HepG2 (cell line): Measurements from ENCODE around the gene MIF.

Experiments used
- CEBPB ChIP-seq: IDR thresholded peaks from 2 replicates; pipeline ENCODE4 v1.6.1; 2011; ENCODE audit warnings: low read depth, low read length, improper control_type of control experiment, borderline replicate concordance
- FOXO1 ChIP-seq: sonication (generic); formaldehyde crosslinking; IDR thresholded peaks from 2 replicates; pipeline ENCODE4 v1.4.0; 2020; ENCODE audit warnings: missing genetic modification reagents
- MTF1 ChIP-seq: sonication (generic); formaldehyde crosslinking; IDR thresholded peaks from 2 replicates; pipeline ENCODE4 v1.5.0; 2020; ENCODE audit warnings: missing genetic modification reagents
- SMC3 ChIP-seq: IDR thresholded peaks from 2 replicates; pipeline ENCODE4 v1.6.1; 2011; ENCODE audit warnings: low read length, improper control_type of control experiment

GRCh38 chr22:23850136-23850611 is 44.0 kb upstream of the MIF start:
- TF ChIP-seq CEBPB, result no peak
- no peak for TF ChIP-seq FOXO1 (CRISPR knock-in tag)
- no peak for TF ChIP-seq MTF1
- TF ChIP-seq SMC3, result no peak
